Measurements from ENCODE around the gene S100A8.

The S100A8 gene

GRCh38 chr1:153403421-153404085 lies 12.7 kb upstream of the S100A8 start:
- peaks cover 48 to 51% of the 10 kb centered on the region in 2 donors for H3K27me3 Mint-ChIP-seq
- no peak overlapping the region for H3K4me3 Mint-ChIP-seq
- DNase-seq, result no peak
- H3K9me3 Mint-ChIP-seq, result peaks cover 3% of the 10 kb centered on the region in 2 donors
- H3K4me1 Mint-ChIP-seq, result peaks cover 0 to 2% of the 10 kb centered on the region in 2 donors
- ATAC-seq (replicated peaks), result no peak
- H3K27ac Mint-ChIP-seq, result no peak overlapping the region
- H3K36me3 Mint-ChIP-seq, result peaks cover 0 to 2% of the 10 kb centered on the region in 2 donors

DNA sequence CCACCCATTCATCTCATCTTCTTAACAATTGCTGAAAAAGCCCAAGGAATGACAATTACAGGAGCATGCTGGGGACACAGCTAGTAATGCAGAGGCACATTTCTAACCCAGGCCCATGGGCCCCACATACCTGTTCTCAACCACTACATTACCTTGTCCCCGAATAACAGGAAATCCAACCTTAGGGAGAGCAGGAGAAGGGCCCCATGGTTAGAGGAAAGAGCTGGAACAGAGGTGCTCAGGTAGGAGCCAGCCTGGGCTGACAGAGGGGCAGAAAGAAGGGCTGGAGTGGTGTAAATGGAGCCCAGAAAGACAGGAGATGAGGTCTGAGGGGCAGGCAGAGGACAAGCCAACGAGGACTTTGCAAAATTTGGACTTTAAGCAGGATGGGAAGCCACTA lies 11.4 kb upstream of the S100A8 start:
- no peak overlapping the region for H3K27ac Mint-ChIP-seq
- H3K36me3 Mint-ChIP-seq, result peaks cover 0 to 2% of the 10 kb centered on the region in 2 donors
- ATAC-seq (replicated peaks) (no peak), DNase-seq (no peak)
- H3K27me3 Mint-ChIP-seq, result peaks cover 39 to 48% of the 10 kb centered on the region in 2 donors
- peaks cover 3% of the 10 kb centered on the region in 2 donors for H3K9me3 Mint-ChIP-seq
- no peak overlapping the region for H3K4me3 Mint-ChIP-seq
- peaks cover 0 to 2% of the 10 kb centered on the region in 2 donors for H3K4me1 Mint-ChIP-seq

DNA sequence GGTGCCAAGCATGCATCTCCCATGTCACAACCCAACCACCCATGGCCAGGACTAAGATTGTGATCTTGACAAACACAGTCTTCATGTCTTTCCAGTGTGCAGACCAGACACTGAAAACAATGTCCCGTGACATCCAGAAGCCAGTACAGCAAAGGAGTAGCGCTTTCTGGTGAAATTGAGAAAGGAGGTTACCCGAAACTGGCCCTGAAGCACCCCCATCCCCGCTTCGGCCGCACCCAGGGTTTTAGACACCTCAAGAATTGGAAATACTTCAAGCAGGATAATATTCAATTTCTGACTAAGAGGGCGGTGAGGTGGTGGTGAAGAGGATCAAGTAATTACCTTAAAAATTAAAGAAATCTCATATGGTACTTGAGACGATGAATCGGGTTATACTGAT lies 10.6 kb upstream of the S100A8 start:
- Mint-ChIP-seq H3K9me3 (peaks cover 3% of the 10 kb centered on the region in 2 donors), H3K27me3 (peaks cover 34 to 43% of the 10 kb centered on the region in 2 donors), H3K4me1 (peaks cover 0 to 2% of the 10 kb centered on the region in 2 donors)

GRCh38 chr1:153400244-153400643 lies 9.4 kb upstream of the S100A8 start:
- ATAC-seq (replicated peaks) (no peak), DNase-seq (no peak)
- Mint-ChIP-seq H3K4me1 (peaks cover 0 to 2% of the 10 kb centered on the region in 2 donors), H3K27ac (no peak overlapping the region), H3K4me3 (no peak overlapping the region), H3K27me3 (peaks cover 34 to 42% of the 10 kb centered on the region in 2 donors), H3K9me3 (peaks cover 3% of the 10 kb centered on the region in 2 donors), H3K36me3 (peaks cover 0 to 2% of the 10 kb centered on the region in 2 donors)

More for the DNA sequence above, 10.6 kb upstream of the S100A8 start:
- DNase-seq (no peak), ATAC-seq (replicated peaks) (no peak)
- no peak overlapping the region for H3K27ac Mint-ChIP-seq
- no peak overlapping the region for H3K4me3 Mint-ChIP-seq
- peaks cover 0 to 2% of the 10 kb centered on the region in 2 donors for H3K36me3 Mint-ChIP-seq

GRCh38 chr1:153399401-153400055 lies 8.7 kb upstream of the S100A8 start:
- no peak for DNase-seq
- no peak for ATAC-seq (replicated peaks)
- H3K4me1 Mint-ChIP-seq, result peaks cover 0 to 2% of the 10 kb centered on the region in 2 donors

GRCh38 chr1:153397924-153398651 lies 7.2 kb upstream of the S100A8 start:
- DNase-seq (no peak), ATAC-seq (replicated peaks) (no peak)
- Mint-ChIP-seq H3K36me3 (no peaks in the 10 kb centered on the region), H3K9me3 (no peaks in the 10 kb centered on the region), H3K4me1 (peaks cover 0 to 1% of the 10 kb centered on the region in 2 donors), H3K27me3 (peaks cover 34 to 47% of the 10 kb centered on the region in 2 donors), H3K4me3 (no peak overlapping the region), H3K27ac (no peak overlapping the region)

More at GRCh38 chr1:153399401-153400055, 8.7 kb upstream of the S100A8 start:
- Mint-ChIP-seq H3K9me3 (peaks cover under 1% of the 10 kb centered on the region in 2 donors), H3K4me3 (no peak overlapping the region), H3K27ac (no peak overlapping the region), H3K27me3 (peaks cover 33 to 49% of the 10 kb centered on the region in 2 donors), H3K36me3 (peaks cover 0 to under 1% of the 10 kb centered on the region in 2 donors)

GRCh38 chr1:153397051-153397923 lies 6.4 kb upstream of the S100A8 start:
- Mint-ChIP-seq H3K27ac (no peak overlapping the region), H3K4me3 (no peak overlapping the region), H3K36me3 (no peaks in the 10 kb centered on the region), H3K4me1 (peaks cover 0 to 1% of the 10 kb centered on the region in 2 donors), H3K27me3 (peaks cover 37 to 50% of the 10 kb centered on the region in 2 donors), H3K9me3 (no peaks in the 10 kb centered on the region)
- no peak for DNase-seq
- ATAC-seq (replicated peaks), result no peak

DNA sequence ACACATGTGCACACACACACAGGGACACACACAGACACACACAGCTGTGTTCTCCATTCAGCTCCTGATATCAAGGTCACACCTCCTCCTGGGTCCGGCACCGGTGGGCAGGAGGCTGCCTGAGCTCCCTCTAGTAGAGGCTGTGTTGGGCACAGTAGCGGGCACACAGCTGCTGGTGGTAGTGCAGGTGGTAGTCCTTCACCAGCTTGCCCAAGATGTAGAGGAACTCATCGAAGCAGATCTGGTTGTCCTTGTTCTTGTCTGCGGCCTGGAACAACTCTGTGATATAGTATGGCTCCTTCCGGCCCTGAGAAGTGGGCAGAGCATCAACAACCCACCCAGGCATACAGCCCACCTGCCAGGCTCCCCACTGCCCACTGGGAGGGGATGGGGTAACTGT lies 5.6 kb upstream of the S100A8 start:
- no peaks in the 10 kb centered on the region for H3K36me3 Mint-ChIP-seq
- H3K4me3 Mint-ChIP-seq, result no peak overlapping the region
- H3K4me1 Mint-ChIP-seq, result peaks cover 0 to 1% of the 10 kb centered on the region in 2 donors
- no peak overlapping the region for H3K27ac Mint-ChIP-seq
- peaks cover 37 to 53% of the 10 kb centered on the region in 2 donors for H3K27me3 Mint-ChIP-seq
- no peak for DNase-seq
- ATAC-seq (replicated peaks), result no peak
- no peaks in the 10 kb centered on the region for H3K9me3 Mint-ChIP-seq

DNA sequence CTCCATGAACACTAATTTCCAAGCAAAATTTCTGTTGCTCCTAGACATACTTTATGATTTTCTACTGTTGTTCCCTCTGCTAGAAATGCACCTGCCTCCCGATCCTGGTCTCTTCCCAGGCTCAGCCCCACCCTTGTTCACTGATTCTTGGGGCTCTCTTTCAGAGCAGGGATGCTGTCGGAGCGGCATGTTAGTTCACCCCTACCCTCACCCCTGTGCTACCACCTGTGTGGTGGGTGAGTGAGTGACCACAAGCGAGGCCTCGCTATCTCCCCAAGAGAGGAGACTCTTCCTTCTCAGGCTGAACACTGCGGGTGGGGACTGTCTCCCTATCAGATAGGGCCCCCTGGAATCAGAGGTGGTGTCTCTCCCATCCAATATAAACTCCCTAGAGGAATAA lies 4.9 kb upstream of the S100A8 start:
- DNase-seq, result no peak
- no peak overlapping the region for H3K27ac Mint-ChIP-seq
- H3K4me1 Mint-ChIP-seq, result peaks cover 0 to 1% of the 10 kb centered on the region in 2 donors
- no peaks in the 10 kb centered on the region for H3K36me3 Mint-ChIP-seq
- no peaks in the 10 kb centered on the region for H3K9me3 Mint-ChIP-seq
- H3K4me3 Mint-ChIP-seq, result no peak overlapping the region
- peaks cover 40 to 60% of the 10 kb centered on the region in 2 donors for H3K27me3 Mint-ChIP-seq
- no peak for ATAC-seq (replicated peaks)

- Mint-ChIP-seq H3K27me3 (peaks cover 42 to 61% of the 10 kb centered on the region in 2 donors), H3K4me1 (peaks cover 0 to 1% of the 10 kb centered on the region in 2 donors), H3K27ac (no peak overlapping the region), H3K36me3 (no peaks in the 10 kb centered on the region), H3K4me3 (no peak overlapping the region), H3K9me3 (no peaks in the 10 kb centered on the region)
- DNase-seq, result no peak
- ATAC-seq (replicated peaks), result no peak
These were observed 4.3 kb upstream of the S100A8 start for GRCh38 chr1:153395136-153395685.

DNA sequence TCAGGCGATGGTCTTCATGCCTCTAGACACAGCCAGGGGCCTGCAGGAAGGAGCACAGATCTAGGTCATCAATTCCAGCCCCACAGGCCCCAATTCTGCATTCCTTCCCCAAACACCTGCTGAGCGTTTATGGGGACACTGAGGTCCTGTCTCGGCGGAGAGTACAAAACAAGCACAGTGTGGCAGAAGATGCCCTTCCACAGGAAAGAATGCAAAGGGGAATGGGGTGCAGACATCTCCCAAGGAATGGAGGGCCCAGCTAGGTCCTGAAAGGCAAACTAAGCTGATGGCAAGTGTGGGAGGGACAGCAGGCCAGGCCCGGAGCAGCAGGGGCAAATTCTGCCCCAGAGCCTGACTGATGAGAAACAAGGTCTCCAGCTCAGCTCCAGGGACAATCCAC lies 3.5 kb upstream of the S100A8 start:
- Mint-ChIP-seq H3K9me3 (no peaks in the 10 kb centered on the region), H3K27ac (no peak overlapping the region), H3K4me1 (peaks cover 0 to 1% of the 10 kb centered on the region in 2 donors), H3K36me3 (no peaks in the 10 kb centered on the region), H3K27me3 (peaks cover 36 to 53% of the 10 kb centered on the region in 2 donors), H3K4me3 (no peak overlapping the region)
- ATAC-seq (replicated peaks) (no peak), DNase-seq (no peak)

- Mint-ChIP-seq H3K36me3 (no peaks in the 10 kb centered on the region), H3K4me1 (peaks cover 0 to 1% of the 10 kb centered on the region in 2 donors), H3K27me3 (peaks cover 31 to 48% of the 10 kb centered on the region in 2 donors), H3K4me3 (no peak overlapping the region), H3K9me3 (no peaks in the 10 kb centered on the region), H3K27ac (no peak overlapping the region)
- DNase-seq (no peak), ATAC-seq (replicated peaks) (no peak)
These were observed 3.1 kb upstream of the S100A8 start for GRCh38 chr1:153393926-153394325.

- H3K27ac Mint-ChIP-seq, result no peak overlapping the region
- DNase-seq, result no peak
- ATAC-seq (replicated peaks), result no peak
- peaks cover 28 to 44% of the 10 kb centered on the region in 2 donors for H3K27me3 Mint-ChIP-seq
- no peaks in the 10 kb centered on the region for H3K36me3 Mint-ChIP-seq
- no peaks in the 10 kb centered on the region for H3K9me3 Mint-ChIP-seq
- H3K4me1 Mint-ChIP-seq, result peaks cover 0 to 1% of the 10 kb centered on the region in 2 donors
- H3K4me3 Mint-ChIP-seq, result no peak overlapping the region
These were observed 1.9 kb upstream of the S100A8 start for GRCh38 chr1:153392822-153393221.
